GM12878 (cell line): ENCODE measurements around the gene PATJ.

Experiments
- CBX3 ChIP-seq: fragments of 200-600 bp; sonication (generic); IDR thresholded peaks from 2 replicates; pipeline ENCODE4 v1.6.1; 2016; ENCODE audit warnings: low read depth, borderline replicate concordance
- CHD1 ChIP-seq: IDR thresholded peaks from 2 replicates; pipeline ENCODE4 v1.6.1; 2012; ENCODE audit warnings: low read depth, low read length, improper control_type of control experiment
- HDAC6 ChIP-seq: fragments of 200-600 bp; sonication (generic); IDR thresholded peaks from one replicate; pipeline ENCODE4 v1.8.0; 2017; ENCODE audit warnings: antibody characterized with exemption; ENCODE audit not compliant: unreplicated experiment
- NFXL1 ChIP-seq: fragments of 450-650 bp; IDR thresholded peaks from 2 replicates; pipeline ENCODE4 v1.6.1; 2017; ENCODE audit warnings: antibody characterized with exemption, mild to moderate bottlenecking, borderline replicate concordance
- NR2C2 ChIP-seq: IDR thresholded peaks from 2 replicates; pipeline ENCODE4 v1.6.1; 2011; ENCODE audit warnings: borderline replicate concordance, low read depth; ENCODE audit not compliant: control insufficient read depth, insufficient read length
- RCOR1 ChIP-seq: conservative IDR thresholded peaks from 2 replicates; pipeline ENCODE4 v1.6.1; 2012; ENCODE audit warnings: low read depth, low read length, improper control_type of control experiment
- YY1 ChIP-seq: IDR thresholded peaks from 2 replicates; pipeline ENCODE4 v1.6.1; 2011; ENCODE audit warnings: low read depth, mild to moderate bottlenecking, low read length
- TF ChIP-seq, protein P1 (sequence below), 3 experiments: IDR thresholded peaks in 2 of 3; conservative IDR thresholded peaks in 1 of 3; 2 replicates each; pipeline ENCODE4 v1.5.1; 2011; ENCODE audit warnings: low read depth in 3 of 3, low read length in 3 of 3, mild to moderate bottlenecking in 3 of 3, control low read depth in 2 of 3, moderate library complexity in 2 of 3, inconsistent platforms in 1 of 3, mixed read lengths in 1 of 3; ENCODE audit not compliant: control insufficient read depth in 2 of 3, insufficient read depth in 1 of 3; ENCODE audit errors: extremely low read depth in 1 of 3

GRCh38 chr1:61782771-61783170 is 40.5 kb downstream of the PATJ start:
- no peak for TF ChIP-seq HDAC6
- TF ChIP-seq CBX3: no peak
- TF ChIP-seq CHD1: no peak
- no peak for TF ChIP-seq NR2C2
- TF ChIP-seq RCOR1: no peak
- TF ChIP-seq YY1: no peak
- TF ChIP-seq, protein P1, sequence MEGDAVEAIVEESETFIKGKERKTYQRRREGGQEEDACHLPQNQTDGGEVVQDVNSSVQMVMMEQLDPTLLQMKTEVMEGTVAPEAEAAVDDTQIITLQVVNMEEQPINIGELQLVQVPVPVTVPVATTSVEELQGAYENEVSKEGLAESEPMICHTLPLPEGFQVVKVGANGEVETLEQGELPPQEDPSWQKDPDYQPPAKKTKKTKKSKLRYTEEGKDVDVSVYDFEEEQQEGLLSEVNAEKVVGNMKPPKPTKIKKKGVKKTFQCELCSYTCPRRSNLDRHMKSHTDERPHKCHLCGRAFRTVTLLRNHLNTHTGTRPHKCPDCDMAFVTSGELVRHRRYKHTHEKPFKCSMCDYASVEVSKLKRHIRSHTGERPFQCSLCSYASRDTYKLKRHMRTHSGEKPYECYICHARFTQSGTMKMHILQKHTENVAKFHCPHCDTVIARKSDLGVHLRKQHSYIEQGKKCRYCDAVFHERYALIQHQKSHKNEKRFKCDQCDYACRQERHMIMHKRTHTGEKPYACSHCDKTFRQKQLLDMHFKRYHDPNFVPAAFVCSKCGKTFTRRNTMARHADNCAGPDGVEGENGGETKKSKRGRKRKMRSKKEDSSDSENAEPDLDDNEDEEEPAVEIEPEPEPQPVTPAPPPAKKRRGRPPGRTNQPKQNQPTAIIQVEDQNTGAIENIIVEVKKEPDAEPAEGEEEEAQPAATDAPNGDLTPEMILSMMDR (IDR thresholded peaks at IDR 0.05 in 2 of 3, conservative IDR thresholded peaks at IDR 0.05 in 1 of 3; ENCODE audit: control insufficient read depth in 2 of 3, extremely low read depth in 1 of 3, insufficient read depth in 1 of 3, low read depth in 3 of 3, low read length in 3 of 3): no peak
- no peak for TF ChIP-seq NFXL1
